ENCODE results near the gene PRKAR1B. TPM values are rescaled to one million over a fixed set of nuclear protein-coding genes. Genes with fewer than 3 reads are reported as not detected.

The PRKAR1B gene
- total and polyA plus RNA-seq, 9 donors: 14.3 to 49.0 (median 34.0) TPM

DNA sequence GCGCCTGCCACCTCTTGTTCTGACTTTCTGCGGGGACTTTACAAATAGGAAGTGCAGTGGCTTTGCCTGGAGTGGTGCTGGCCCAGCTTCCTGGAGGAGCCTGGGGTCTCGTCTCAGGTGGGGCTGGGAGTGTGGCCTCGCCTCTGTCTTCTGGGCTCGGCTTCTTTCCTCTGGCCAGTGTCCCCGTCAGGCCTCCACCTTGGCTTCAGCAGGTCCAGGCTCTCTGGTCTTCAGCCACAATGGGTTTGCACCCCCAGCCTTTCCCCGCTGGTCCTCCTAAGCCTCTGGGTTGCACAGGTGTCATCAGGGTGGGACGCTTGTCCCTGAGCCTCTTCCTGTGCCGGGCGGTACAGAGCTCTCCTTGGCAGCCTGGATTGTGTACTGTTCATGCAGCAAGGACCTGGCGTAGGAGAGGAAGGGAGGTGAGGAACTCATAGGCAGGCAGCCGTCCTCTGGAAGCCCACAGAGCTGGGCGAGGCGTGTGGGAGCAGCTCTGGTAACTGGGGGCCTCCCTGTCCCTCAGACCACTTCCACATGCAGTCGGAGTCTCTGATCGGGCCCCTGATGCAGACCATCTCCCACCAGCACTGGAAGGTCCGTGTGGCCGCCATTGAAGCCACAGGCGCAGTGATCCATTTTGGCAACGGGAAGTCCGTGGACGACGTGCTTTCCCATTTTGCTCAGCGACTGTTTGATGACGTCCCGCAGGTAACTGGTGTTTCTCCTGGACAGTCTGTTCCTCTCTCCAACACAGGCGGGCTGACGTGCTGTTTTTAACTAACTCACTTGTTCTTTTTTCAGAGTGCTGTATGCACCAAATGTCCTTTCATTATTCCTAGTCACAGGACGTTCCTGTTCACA lies 2.3 kb upstream of the PRKAR1B start:
- DNase-seq: peak in 3 of 5 donors; percentile 14 to 31 (median 23)
- H3K27ac ChIP-seq: no peak overlapping the region
- intact Hi-C loops (cut with DNase I): loop anchor here in 1 of 4 donors (5.0 kb wide), 1 partner anchor 487 kb away; no protein-coding TSS in a partner anchor
- H3K9me3 ChIP-seq: no peaks in the 10 kb centered on the region
- no peak for TF ChIP-seq EP300 (IDR thresholded peaks at IDR 0.05)
- TF ChIP-seq, protein P1, sequence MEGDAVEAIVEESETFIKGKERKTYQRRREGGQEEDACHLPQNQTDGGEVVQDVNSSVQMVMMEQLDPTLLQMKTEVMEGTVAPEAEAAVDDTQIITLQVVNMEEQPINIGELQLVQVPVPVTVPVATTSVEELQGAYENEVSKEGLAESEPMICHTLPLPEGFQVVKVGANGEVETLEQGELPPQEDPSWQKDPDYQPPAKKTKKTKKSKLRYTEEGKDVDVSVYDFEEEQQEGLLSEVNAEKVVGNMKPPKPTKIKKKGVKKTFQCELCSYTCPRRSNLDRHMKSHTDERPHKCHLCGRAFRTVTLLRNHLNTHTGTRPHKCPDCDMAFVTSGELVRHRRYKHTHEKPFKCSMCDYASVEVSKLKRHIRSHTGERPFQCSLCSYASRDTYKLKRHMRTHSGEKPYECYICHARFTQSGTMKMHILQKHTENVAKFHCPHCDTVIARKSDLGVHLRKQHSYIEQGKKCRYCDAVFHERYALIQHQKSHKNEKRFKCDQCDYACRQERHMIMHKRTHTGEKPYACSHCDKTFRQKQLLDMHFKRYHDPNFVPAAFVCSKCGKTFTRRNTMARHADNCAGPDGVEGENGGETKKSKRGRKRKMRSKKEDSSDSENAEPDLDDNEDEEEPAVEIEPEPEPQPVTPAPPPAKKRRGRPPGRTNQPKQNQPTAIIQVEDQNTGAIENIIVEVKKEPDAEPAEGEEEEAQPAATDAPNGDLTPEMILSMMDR (IDR thresholded peaks at IDR 0.05): no peak
- no peak for TF ChIP-seq POLR2A (IDR thresholded peaks at IDR 0.05)
- H3K36me3 ChIP-seq: no peaks in the 10 kb centered on the region
- no peak overlapping the region for H3K4me3 ChIP-seq
- H3K27me3 ChIP-seq: no peaks in the 10 kb centered on the region
- 86 to 89% (median 86%) methylated on average over 27 to 29 of the region's 29 CpGs for WGBS, 3 donors
- H3K4me1 ChIP-seq (ENCODE audit: insufficient read depth): peaks cover 13% of the 10 kb centered on the region

DNA sequence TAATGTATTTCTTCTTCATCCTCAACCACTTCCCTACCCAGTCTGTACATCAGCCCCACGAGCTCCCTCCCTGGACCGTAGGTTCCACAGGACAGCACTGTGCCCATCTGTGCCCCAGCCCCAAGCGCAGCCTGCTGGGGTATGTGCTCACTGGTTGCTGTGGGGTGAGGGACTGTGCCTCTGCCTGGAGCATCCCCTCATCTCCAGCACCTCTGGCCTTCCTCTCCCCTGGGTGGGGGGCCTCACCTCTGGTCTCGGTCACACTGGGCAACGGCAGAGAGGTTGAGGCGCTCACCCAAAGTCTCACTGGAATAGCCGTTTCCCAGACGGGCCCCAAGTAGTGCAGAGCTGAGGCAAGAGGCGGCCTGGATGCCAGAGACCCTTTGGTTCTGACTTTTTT lies 1.5 kb upstream of the PRKAR1B start:
- WGBS, 3 donors: 86 to 91% (median 87%) methylated on average over 9 of the region's 9 CpGs
- no peak overlapping the region for H3K4me3 ChIP-seq
- no peaks in the 10 kb centered on the region for H3K27me3 ChIP-seq
- no peak for TF ChIP-seq POLR2A (IDR thresholded peaks at IDR 0.05)
- TF ChIP-seq EP300 (IDR thresholded peaks at IDR 0.05): no peak
- TF ChIP-seq, protein P1 (IDR thresholded peaks at IDR 0.05): no peak
- no peaks in the 10 kb centered on the region for H3K9me3 ChIP-seq
- no peaks in the 10 kb centered on the region for H3K36me3 ChIP-seq
- intact Hi-C loops (cut with DNase I): loop anchor here in 1 of 4 donors (5.0 kb wide), 1 partner anchor 486 kb away; no protein-coding TSS in a partner anchor
- no peak overlapping the region for H3K27ac ChIP-seq
- DNase-seq: peak in 2 of 5 donors; percentile 13 to 23
- H3K4me1 ChIP-seq (ENCODE audit: insufficient read depth): peaks cover 13% of the 10 kb centered on the region

DNA sequence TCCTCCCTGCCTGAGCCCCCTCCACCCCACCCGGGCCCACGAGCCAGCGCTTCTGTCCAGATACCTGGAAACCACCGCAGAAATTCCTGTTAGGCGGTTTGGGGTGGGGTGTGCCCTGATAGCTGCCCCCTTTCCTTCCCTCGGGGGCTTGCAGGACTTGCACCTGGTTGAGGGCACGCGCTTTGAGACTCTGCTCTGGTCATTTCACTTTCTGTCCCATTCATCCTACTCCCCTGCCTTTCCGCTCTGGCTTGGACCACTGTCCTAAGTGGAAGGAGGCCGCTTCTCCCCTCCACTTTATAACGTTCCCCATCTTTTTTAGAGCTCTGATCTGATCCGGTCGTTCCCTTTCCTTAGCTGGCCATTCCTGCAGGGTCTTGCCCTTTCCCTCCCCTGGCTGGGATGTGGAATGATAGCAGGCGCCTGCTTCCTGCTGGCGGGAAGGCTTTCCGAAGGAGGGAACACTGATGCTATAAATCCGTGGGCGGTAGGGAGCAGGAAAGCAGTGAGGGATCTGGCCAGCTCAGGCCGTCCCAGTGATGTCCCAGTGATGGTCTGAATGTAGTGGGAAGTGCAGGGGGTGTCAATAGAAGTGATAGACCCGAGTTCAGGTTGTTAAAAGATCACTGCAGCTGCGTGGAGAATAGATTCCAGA lies 852 bp upstream of the PRKAR1B start:
- Histone ChIP-seq H3K27me3 (no peaks in the 10 kb centered on the region), H3K9me3 (no peaks in the 10 kb centered on the region), H3K27ac (no peak overlapping the region), H3K4me1 (ENCODE audit: insufficient read depth) (peaks cover 13% of the 10 kb centered on the region), H3K36me3 (no peaks in the 10 kb centered on the region), H3K4me3 (peak overlapping the region; percentile 83)
- peak in 3 of 5 donors; percentile 9 to 32 (median 22) for DNase-seq
- WGBS, 3 donors: 14 to 16% (median 15%) methylated on average over 21 of the region's 21 CpGs
- intact Hi-C loops (cut with DNase I): loop anchor here in 1 of 4 donors (5.0 kb wide), 1 partner anchor 486 kb away; no protein-coding TSS in a partner anchor
- TF ChIP-seq POLR2A (IDR thresholded peaks at IDR 0.05) (no peak), EP300 (IDR thresholded peaks at IDR 0.05) (no peak)
- TF ChIP-seq, protein P1 (IDR thresholded peaks at IDR 0.05): no peak

DNA sequence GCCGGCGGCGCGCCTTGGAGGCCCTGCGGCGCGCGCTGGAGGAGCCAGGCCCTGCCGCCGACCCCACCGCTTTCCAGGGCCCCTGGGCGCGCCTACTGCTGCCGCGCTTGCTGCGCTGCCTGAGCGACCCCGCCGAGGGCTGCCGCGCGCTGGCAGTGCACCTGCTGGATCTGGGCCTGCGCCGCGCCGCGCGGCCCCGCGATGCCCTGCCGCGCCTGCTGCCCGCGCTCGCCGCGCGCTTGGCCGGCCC lies 302 bp downstream of the PRKAR1B start:
- no peak for DNase-seq
- intact Hi-C loops (cut with DNase I): loop anchor here in 1 of 4 donors (5.0 kb wide), 1 partner anchor 484 kb away; no protein-coding TSS in a partner anchor
- Histone ChIP-seq H3K36me3 (no peaks in the 10 kb centered on the region), H3K4me3 (peak overlapping the region; percentile 83), H3K27ac (peak overlapping the region in 1 of 2 donors; percentile 61), H3K9me3 (no peaks in the 10 kb centered on the region), H3K4me1 (ENCODE audit: insufficient read depth) (peaks cover 13% of the 10 kb centered on the region), H3K27me3 (no peaks in the 10 kb centered on the region)
- TF ChIP-seq EP300 (IDR thresholded peaks at IDR 0.05): no peak
- TF ChIP-seq, protein P1 (IDR thresholded peaks at IDR 0.05): no peak
- TF ChIP-seq POLR2A (IDR thresholded peaks at IDR 0.05): no peak
- WGBS, 3 donors: 0 to 2% (median 0%) methylated on average over 10 to 39 of the region's 39 CpGs
